Left ventricle myocardium inferior (tissue), 1 donor: ENCODE measurements around the gene PRRC1. TPM values are rescaled to one million over a fixed set of nuclear protein-coding genes. Genes with fewer than 3 reads are reported as not detected.

Source experiments
- DNase-seq: peaks from one replicate; pipeline ENCODE4 v3.0.0-alpha.2; 2020
- H3K27ac ChIP-seq: fragments of 200-600 bp; replicated peaks from 2 replicates; pipeline ENCODE4 v1.8.0; 2021
- H3K27me3 ChIP-seq: fragments of 200-600 bp; 2 replicates; pipeline ENCODE4 v1.8.0; 2021; ENCODE audit warnings: low read depth
- H3K36me3 ChIP-seq: fragments of 200-600 bp; 2 replicates; pipeline ENCODE4 v1.8.0; 2021
- H3K4me1 ChIP-seq: fragments of 200-600 bp; 2 replicates; pipeline ENCODE4 v1.8.0; 2021
- H3K4me3 ChIP-seq: fragments of 200-600 bp; 2 replicates; pipeline ENCODE4 v1.8.0; 2021; ENCODE audit warnings: mild to moderate bottlenecking, moderate library complexity
- H3K9me3 ChIP-seq: fragments of 200-600 bp; replicated peaks from 2 replicates; pipeline ENCODE4 v1.8.0; 2021
- CTCF ChIP-seq: fragments of 200-600 bp; IDR thresholded peaks from 2 replicates; pipeline ENCODE4 v1.8.0; 2021; ENCODE audit warnings: antibody characterized with exemption, mild to moderate bottlenecking, borderline replicate concordance
- intact Hi-C: fragments of 100-400 bp; cut with micrococcal nuclease; formaldehyde crosslinking; loops from one replicate; pipeline ENCODE4 v1.11.0; 2022
- total RNA-seq: library from RNA; stranded (reverse); fragmentation: NEBNext Ultra II Directional; extraction: Animal tissue kit (Norgen Biotek cat#: 25700); gene quantifications from one replicate; pipeline ENCODE4 v1.2.1, GENCODE V29; 2021
- donor health status: DM: no; HTN: yes; CAD: no; lungs with severe emphysema.

The PRRC1 gene
- total RNA-seq, 1 donor from 2014 or later = 19.6 TPM

GRCh38 chr5:127498548-127498947 lies 18.9 kb upstream of the PRRC1 start:
- H3K9me3 ChIP-seq = no peaks in the 10 kb centered on the region
- intact Hi-C loops = no loop called here
- peaks cover 10% of the 10 kb centered on the region for H3K27me3 ChIP-seq
- TF ChIP-seq CTCF = no peak
- H3K4me3 ChIP-seq = no peak overlapping the region
- H3K27ac ChIP-seq = no peak overlapping the region
- no peaks in the 10 kb centered on the region for H3K4me1 ChIP-seq
- no peak for DNase-seq
- no peaks in the 10 kb centered on the region for H3K36me3 ChIP-seq

- no peaks in the 10 kb centered on the region for H3K9me3 ChIP-seq
- H3K4me1 ChIP-seq = no peaks in the 10 kb centered on the region
- H3K4me3 ChIP-seq = no peak overlapping the region
- intact Hi-C loops = no loop called here
- no peak for DNase-seq
- TF ChIP-seq CTCF = no peak
- no peaks in the 10 kb centered on the region for H3K36me3 ChIP-seq
- no peaks in the 10 kb centered on the region for H3K27me3 ChIP-seq
- H3K27ac ChIP-seq = no peak overlapping the region
Observed at GRCh38 chr5:127505905-127506304, 11.5 kb upstream of the PRRC1 start.

- TF ChIP-seq CTCF = no peak
- H3K27ac ChIP-seq = no peak overlapping the region
- DNase-seq = no peak
Observed at GRCh38 chr5:127506616-127507015, 10.8 kb upstream of the PRRC1 start.

GRCh38 chr5:127508644-127509373 lies 8.6 kb upstream of the PRRC1 start:
- Histone ChIP-seq H3K36me3 (no peaks in the 10 kb centered on the region), H3K27me3 (no peaks in the 10 kb centered on the region), H3K27ac (no peak overlapping the region), H3K4me1 (peaks cover 7% of the 10 kb centered on the region), H3K4me3 (no peak overlapping the region), H3K9me3 (no peaks in the 10 kb centered on the region)
- no peak for TF ChIP-seq CTCF
- DNase-seq = no peak
- intact Hi-C loops = no loop called here

More at GRCh38 chr5:127506616-127507015, 10.8 kb upstream of the PRRC1 start:
- H3K4me1 ChIP-seq = no peaks in the 10 kb centered on the region
- no peaks in the 10 kb centered on the region for H3K36me3 ChIP-seq
- H3K4me3 ChIP-seq = no peak overlapping the region
- H3K27me3 ChIP-seq = no peaks in the 10 kb centered on the region
- no peaks in the 10 kb centered on the region for H3K9me3 ChIP-seq
- intact Hi-C loops = no loop called here

GRCh38 chr5:127513408-127513970 lies 4.0 kb upstream of the PRRC1 start:
- Histone ChIP-seq H3K27me3 (no peaks in the 10 kb centered on the region), H3K4me3 (no peak overlapping the region), H3K4me1 (peaks cover 21% of the 10 kb centered on the region), H3K9me3 (no peaks in the 10 kb centered on the region), H3K36me3 (no peaks in the 10 kb centered on the region), H3K27ac (no peak overlapping the region)
- intact Hi-C loops = no loop called here
- TF ChIP-seq CTCF = no peak
- DNase-seq = no peak
